GM10847 (cell line): ENCODE results near the gene GATA6.

Experiments used
- POLR2A ChIP-seq: IDR thresholded peaks from 2 replicates; pipeline ENCODE4 v1.6.1; 2011; ENCODE audit not compliant: insufficient read length; ENCODE audit errors: extremely low read depth

Gene GATA6

GRCh38 chr18:22230471-22230945 lies 61.1 kb downstream of the GATA6 start:
- TF ChIP-seq POLR2A: no peak

- no peak for TF ChIP-seq POLR2A
These were observed 63.9 kb downstream of the GATA6 start for GRCh38 chr18:22233266-22233665.

DNA sequence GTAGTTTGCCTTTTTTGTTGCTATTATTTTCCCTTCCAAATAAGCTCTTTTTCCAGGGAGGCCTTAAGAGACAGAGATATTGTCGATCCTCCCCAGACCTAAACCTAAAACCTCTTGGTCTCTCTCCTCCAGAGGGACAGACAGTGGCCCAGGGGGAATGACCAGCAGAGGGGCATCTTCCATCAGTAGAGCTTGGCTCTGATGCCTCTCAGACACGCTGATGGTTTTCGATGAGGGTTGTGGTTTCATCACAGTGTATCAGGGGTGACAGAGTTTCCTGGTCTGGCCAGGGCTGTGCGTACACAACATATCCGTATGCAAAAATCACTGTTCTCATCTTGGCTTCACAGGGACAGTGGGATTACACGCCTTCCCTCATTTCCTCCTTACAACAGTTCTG lies 68.6 kb downstream of the GATA6 start:
- TF ChIP-seq POLR2A: no peak

DNA sequence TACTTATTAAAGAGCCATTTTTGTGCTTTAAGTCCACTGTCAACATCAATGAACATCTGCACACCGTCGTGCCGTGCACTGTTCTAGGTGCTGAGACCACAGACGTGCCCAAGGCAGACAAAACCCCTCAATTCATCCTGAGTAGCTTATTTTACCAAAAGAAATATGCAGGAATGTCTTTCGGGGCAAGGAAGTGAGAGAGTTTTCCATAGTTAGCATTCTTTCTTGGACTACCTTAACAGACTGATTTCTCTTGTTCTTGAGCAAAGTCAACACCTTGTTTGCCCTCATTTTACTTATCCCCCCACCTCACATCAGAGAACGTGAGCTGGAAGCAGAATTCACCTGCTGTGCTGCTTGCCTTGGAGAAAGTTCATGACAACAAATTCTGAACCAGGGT lies 69.3 kb downstream of the GATA6 start:
- TF ChIP-seq POLR2A: no peak

DNA sequence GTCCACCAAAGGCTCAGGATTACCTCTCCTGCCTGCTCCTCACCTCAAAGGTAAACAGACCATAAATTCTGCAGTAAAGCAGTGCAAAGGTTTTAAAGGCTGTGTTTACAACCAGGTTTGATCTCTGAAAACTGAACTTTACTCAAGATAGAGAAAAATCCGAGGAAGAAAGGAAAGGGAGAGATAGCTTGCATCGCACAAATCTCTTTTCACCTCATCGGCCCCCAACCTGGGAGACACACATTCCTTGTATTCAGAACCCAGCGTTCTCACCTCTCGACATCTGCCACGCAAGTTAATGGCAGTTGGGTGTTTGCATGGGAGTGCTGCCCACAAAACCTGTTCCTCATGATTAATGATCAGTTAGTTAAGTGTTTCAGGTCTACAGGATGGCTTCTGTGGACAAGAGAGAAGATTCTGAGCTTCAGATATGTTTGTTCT lies 72.6 kb downstream of the GATA6 start:
- no peak for TF ChIP-seq POLR2A

GRCh38 chr18:22243513-22243912 lies 74.1 kb downstream of the GATA6 start:
- no peak for TF ChIP-seq POLR2A

- TF ChIP-seq POLR2A: no peak
These were observed 80.6 kb downstream of the GATA6 start for GRCh38 chr18:22250026-22250425.

DNA sequence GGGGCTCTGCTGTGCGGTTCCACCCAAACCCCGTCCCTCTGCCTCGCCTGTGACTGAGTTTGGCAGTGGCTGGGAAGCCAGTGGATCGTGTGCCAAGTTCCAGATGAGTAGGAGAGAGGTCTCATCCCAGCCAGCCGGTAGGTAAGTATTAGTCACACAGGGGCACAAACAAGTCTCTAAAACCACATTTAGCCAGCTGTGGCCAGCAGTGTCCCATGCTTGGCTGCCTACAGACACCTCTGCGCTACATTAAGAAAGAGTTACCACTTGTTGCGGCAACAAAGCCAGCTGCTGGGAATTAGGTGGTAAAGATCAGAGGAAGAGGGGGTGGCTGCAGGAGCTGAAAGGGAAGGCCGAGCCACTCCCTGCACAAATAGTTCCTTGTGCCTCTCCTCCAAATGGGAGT lies 81.2 kb downstream of the GATA6 start:
- no peak for TF ChIP-seq POLR2A
